ENCODE data around the gene ZNF598. TPM values are rescaled to one million over a fixed set of nuclear protein-coding genes. Genes with fewer than 3 reads are reported as not detected.

ZNF598 gene
- total RNA-seq, 1 donor from 2014 or later = 46.1 TPM

GRCh38 chr16:2008009-2008526, 1.6 kb downstream of the ZNF598 start:
- peak overlapping the region; percentile 90 for H3K27ac Mint-ChIP-seq
- peaks cover 15% of the 10 kb centered on the region for H3K4me1 Mint-ChIP-seq (ENCODE audit: unreplicated experiment)
- H3K36me3 Mint-ChIP-seq = no peaks in the 10 kb centered on the region
- H3K27me3 Mint-ChIP-seq = no peaks in the 10 kb centered on the region
- no peaks in the 10 kb centered on the region for H3K9me3 Mint-ChIP-seq
- no peak for TF ChIP-seq CTCF (conservative IDR thresholded peaks at IDR 0.05)
- peak overlapping the region; percentile 89 for H3K4me3 Mint-ChIP-seq
- no peak for DNase-seq (ENCODE audit: extremely low spot score, unreplicated experiment)

GRCh38 chr16:2007081-2007836, 2.4 kb downstream of the ZNF598 start:
- H3K27ac Mint-ChIP-seq = peak overlapping the region; percentile 90
- no peak for TF ChIP-seq CTCF (conservative IDR thresholded peaks at IDR 0.05)
- H3K4me3 Mint-ChIP-seq = peak overlapping the region; percentile 89
- peaks cover 15% of the 10 kb centered on the region for H3K4me1 Mint-ChIP-seq (ENCODE audit: unreplicated experiment)
- no peaks in the 10 kb centered on the region for H3K27me3 Mint-ChIP-seq
- H3K9me3 Mint-ChIP-seq = no peaks in the 10 kb centered on the region
- no peaks in the 10 kb centered on the region for H3K36me3 Mint-ChIP-seq
- no peak for DNase-seq (ENCODE audit: extremely low spot score, unreplicated experiment)

GRCh38 chr16:2006317-2006716, 3.3 kb downstream of the ZNF598 start:
- Mint-ChIP-seq H3K27ac (peak overlapping the region; percentile 70), H3K36me3 (no peaks in the 10 kb centered on the region), H3K27me3 (no peaks in the 10 kb centered on the region), H3K4me3 (peak overlapping the region; percentile 51), H3K9me3 (no peaks in the 10 kb centered on the region), H3K4me1 (ENCODE audit: unreplicated experiment) (peaks cover 15% of the 10 kb centered on the region)
- no peak for DNase-seq (ENCODE audit: extremely low spot score, unreplicated experiment)
- TF ChIP-seq CTCF (conservative IDR thresholded peaks at IDR 0.05) = no peak

GRCh38 chr16:2005646-2006045, 4.0 kb downstream of the ZNF598 start:
- Mint-ChIP-seq H3K4me1 (ENCODE audit: unreplicated experiment) (peaks cover 15% of the 10 kb centered on the region), H3K9me3 (no peaks in the 10 kb centered on the region), H3K36me3 (no peaks in the 10 kb centered on the region), H3K27me3 (no peaks in the 10 kb centered on the region), H3K4me3 (no peak overlapping the region), H3K27ac (no peak overlapping the region)
- no peak for TF ChIP-seq CTCF (conservative IDR thresholded peaks at IDR 0.05)
- DNase-seq (ENCODE audit: extremely low spot score, unreplicated experiment) = no peak

- no peak for TF ChIP-seq CTCF (conservative IDR thresholded peaks at IDR 0.05)
- Mint-ChIP-seq H3K27me3 (no peaks in the 10 kb centered on the region), H3K4me1 (ENCODE audit: unreplicated experiment) (peaks cover 9% of the 10 kb centered on the region), H3K36me3 (no peaks in the 10 kb centered on the region), H3K27ac (no peak overlapping the region), H3K9me3 (no peaks in the 10 kb centered on the region), H3K4me3 (no peak overlapping the region)
- DNase-seq (ENCODE audit: extremely low spot score, unreplicated experiment) = no peak
These were observed 4.7 kb downstream of the ZNF598 start for GRCh38 chr16:2004795-2005517.
